Coronary artery (tissue), 2 donors: ENCODE measurements around the gene ZNF157.

ENCODE experiments used
- DNase-seq: peaks from one replicate; pipeline ENCODE4 v3.0.0-alpha.2; 2017; ENCODE audit warnings: low spot score
- H3K27ac ChIP-seq, 2 donors: fragments of 200-600 bp; sonication (generic); one replicate each; pipeline ENCODE4 v1.5.1; 2016 to 2019
- H3K4me3 ChIP-seq: fragments of 200-600 bp; sonication (generic); 2 replicates; pipeline ENCODE4 v1.5.1; 2016; ENCODE audit warnings: mild to moderate bottlenecking, moderate library complexity
- TF ChIP-seq, protein P1 (sequence below): fragments of 200-600 bp; sonication (generic); IDR thresholded peaks from one replicate; pipeline ENCODE4 v1.5.1; 2019; ENCODE audit warnings: antibody characterized with exemption

Gene ZNF157

DNA sequence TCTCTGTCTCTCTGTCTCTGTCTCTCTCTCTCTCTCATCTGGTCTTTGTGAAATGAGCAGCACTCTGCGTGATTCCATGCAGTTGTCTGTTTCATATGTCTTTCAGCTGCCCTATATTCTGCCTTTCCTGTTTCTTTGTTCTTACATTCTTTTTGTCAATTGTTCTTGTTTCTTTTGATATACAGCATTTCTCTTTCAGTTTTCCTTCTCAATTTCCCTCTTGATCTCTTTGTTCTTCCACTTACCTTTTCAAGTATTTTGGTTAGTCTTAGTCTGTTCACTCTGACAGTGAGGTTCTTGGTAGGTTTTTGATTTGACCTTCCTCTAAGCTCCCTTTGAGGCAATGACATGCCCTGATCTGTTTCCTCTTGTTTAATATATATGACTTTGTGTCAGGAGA is 20.4 kb downstream of the ZNF157 start:
- no peak overlapping the region for H3K27ac ChIP-seq
- no peak overlapping the region for H3K4me3 ChIP-seq
- TF ChIP-seq, protein P1, sequence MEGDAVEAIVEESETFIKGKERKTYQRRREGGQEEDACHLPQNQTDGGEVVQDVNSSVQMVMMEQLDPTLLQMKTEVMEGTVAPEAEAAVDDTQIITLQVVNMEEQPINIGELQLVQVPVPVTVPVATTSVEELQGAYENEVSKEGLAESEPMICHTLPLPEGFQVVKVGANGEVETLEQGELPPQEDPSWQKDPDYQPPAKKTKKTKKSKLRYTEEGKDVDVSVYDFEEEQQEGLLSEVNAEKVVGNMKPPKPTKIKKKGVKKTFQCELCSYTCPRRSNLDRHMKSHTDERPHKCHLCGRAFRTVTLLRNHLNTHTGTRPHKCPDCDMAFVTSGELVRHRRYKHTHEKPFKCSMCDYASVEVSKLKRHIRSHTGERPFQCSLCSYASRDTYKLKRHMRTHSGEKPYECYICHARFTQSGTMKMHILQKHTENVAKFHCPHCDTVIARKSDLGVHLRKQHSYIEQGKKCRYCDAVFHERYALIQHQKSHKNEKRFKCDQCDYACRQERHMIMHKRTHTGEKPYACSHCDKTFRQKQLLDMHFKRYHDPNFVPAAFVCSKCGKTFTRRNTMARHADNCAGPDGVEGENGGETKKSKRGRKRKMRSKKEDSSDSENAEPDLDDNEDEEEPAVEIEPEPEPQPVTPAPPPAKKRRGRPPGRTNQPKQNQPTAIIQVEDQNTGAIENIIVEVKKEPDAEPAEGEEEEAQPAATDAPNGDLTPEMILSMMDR, result no peak

GRCh38 chrX:47413179-47413594 is 42.8 kb downstream of the ZNF157 start:
- Histone ChIP-seq H3K27ac (no peak overlapping the region), H3K4me3 (no peak overlapping the region)
- TF ChIP-seq, protein P1, result no peak
- DNase-seq, result no peak

More for the DNA sequence above, 20.4 kb downstream of the ZNF157 start:
- DNase-seq, result no peak

DNA sequence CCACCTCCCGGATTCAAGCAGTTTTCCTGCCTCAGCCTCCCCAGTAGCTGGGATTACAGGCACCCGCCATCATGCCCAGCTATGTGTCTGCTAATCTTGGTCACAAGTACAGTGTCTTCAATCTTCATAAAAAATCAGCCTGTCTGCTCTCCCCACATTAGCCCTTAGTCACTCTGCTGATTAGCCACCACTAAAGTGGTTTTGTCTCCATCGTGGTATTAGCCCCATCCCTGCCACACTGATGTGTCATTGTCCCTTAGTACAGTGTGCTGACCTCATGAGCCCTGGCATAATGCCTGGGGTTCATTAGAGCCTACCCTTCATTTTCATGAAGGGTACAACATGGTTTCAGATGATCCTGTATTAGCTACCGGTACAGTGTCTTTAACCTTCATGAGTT is 49.9 kb downstream of the ZNF157 start:
- Histone ChIP-seq H3K4me3 (no peak overlapping the region), H3K27ac (no peak overlapping the region)
- TF ChIP-seq, protein P1, result no peak
- DNase-seq, result peak; percentile 28

DNA sequence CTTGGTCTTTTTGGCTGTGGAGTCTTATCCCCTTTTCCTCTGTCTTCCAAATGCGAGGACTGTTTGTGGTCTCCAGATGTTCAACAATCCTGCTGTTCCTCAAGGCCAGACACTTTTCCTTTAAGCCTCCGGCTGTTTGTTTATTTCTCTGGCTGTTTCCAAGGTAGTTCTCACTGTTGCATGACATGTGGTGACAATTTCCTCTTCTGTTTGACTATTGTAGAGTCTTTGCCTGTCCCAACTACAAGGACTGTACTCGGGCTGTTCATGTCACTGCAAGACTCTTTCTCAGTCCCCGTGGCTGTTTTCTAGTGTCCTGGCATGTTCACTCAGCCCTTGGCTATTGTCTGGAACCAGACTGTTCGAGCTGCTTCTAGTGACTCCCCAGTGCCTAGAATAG is 50.6 kb downstream of the ZNF157 start:
- Histone ChIP-seq H3K4me3 (no peak overlapping the region), H3K27ac (no peak overlapping the region)
- TF ChIP-seq, protein P1, result no peak
- peak; percentile 12 for DNase-seq

DNA sequence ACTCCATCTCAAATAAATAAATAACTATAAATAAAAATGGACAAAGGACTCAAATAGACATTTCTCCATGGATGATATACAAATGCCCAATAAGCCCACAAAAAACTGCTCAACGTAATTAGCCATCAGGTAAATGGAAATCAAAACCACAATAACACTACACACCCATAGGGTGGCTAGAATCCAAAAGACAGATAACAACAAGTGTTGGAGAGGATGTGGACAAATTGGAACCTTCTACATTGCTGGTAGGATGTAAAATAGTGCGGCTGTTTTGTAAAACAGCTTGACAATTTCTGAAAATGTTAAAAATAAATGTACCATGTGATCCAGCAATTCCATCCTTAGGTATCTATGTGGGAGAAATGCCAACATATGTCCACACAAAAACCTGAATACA is 52.1 kb downstream of the ZNF157 start:
- Histone ChIP-seq H3K4me3 (no peak overlapping the region), H3K27ac (no peak overlapping the region)
- TF ChIP-seq, protein P1, result no peak
- no peak for DNase-seq

DNA sequence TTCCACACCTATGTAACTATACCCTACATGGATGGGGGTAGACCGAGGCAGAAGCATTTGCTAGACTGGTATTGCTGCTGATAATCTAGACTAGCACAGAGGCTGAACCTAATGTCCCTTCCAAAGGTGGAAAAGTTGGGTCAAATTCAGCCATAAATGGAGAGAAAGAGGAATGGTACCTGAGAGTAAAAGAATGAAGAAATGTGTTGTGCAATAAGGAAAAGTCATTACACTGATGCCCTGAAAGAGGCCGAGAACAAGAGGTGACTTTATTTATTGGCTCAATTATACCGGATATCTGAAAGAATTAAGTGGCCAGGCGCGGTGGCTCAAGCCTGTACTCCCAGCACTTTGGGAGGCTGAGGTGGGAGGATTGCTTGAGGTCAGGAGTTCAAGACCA is 60.5 kb downstream of the ZNF157 start:
- TF ChIP-seq, protein P1, result no peak

DNA sequence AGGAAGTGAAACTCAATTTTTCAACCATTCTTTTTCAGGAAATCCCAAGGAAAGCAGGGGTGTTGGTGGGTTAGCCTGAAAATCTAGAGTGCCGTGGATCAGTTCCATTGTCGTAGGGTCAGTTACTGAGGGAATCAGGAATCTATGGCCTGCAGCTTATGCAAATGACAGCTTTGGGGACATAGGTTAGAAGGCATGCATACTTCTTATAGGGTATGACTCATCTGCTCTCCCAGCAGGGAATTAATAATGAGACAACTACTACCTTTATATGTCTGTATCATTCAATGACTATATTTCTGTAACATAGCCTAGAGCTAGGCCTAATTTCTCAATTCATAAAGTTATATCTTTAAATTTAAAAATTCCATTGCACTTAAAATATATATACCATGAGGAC is 76.1 kb downstream of the ZNF157 start:
- DNase-seq, result no peak
- no peak overlapping the region for H3K27ac ChIP-seq
- H3K4me3 ChIP-seq, result no peak overlapping the region
- TF ChIP-seq, protein P1, result no peak

More for the DNA sequence above, 60.5 kb downstream of the ZNF157 start:
- no peak for DNase-seq
- Histone ChIP-seq H3K4me3 (no peak overlapping the region), H3K27ac (no peak overlapping the region)
